SHP77 (cell line): ENCODE measurements around the gene LDHB.
"Not testable (repeated sequence)": the region's sequence is repeated elsewhere in the genome, so short reads cannot be mapped to it uniquely, and the experiment has no call there.

Experiments used
- DNase-seq, 2 experiments: peaks; one replicate each; lab custom pipeline; 2025; lab: John Stamatoyannopoulos, UW

LDHB gene

GRCh38 chr12:21661396-21662093 is 3.9 kb upstream of the LDHB start:
- DNase-seq: not testable (repeated sequence)

DNA sequence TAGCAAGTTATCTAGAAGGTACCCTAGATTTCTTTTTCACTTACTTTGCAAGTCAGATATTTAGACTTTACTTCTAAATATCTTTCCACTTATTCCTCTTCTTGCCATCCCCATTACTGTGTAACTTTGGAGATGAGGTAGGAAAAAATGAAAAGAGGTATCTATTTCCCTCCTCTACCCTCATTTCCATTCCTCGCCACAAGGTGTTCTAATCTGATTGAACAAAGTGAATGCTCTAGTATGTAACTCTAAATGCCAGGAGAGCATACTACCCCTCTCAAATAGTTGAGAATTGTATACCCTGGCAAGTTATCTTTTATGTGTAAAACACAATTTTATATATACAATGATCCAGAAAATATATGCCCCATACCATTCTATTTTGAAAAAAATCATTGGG is 1.7 kb upstream of the LDHB start:
- peak in 1 of 2 experiments; percentile 1 for DNase-seq

DNA sequence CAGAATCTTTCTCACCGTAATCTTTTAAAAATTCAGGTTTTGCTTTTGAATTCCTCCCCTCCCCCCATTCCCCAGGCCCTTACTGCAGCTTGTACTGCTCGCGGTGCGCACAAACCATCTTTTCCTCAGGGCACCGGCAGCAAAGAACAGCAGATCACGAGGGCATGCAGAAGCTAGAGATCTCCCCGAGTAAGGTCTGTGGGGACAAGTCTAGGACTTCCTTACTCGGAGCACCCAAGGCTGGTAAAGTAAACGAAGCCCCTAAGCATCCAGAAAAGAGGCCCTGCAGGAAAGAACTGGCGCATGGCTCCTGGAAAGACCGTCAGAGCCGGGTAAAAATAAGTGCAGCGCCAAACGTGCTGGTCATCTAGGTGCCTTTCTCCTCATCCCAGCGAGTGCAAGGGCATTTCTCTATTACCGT is 727 bp downstream of the LDHB start:
- DNase-seq: peak in 1 of 2 experiments; percentile 4

GRCh38 chr12:21655591-21655990 is 2.1 kb downstream of the LDHB start:
- no peak for DNase-seq

DNA sequence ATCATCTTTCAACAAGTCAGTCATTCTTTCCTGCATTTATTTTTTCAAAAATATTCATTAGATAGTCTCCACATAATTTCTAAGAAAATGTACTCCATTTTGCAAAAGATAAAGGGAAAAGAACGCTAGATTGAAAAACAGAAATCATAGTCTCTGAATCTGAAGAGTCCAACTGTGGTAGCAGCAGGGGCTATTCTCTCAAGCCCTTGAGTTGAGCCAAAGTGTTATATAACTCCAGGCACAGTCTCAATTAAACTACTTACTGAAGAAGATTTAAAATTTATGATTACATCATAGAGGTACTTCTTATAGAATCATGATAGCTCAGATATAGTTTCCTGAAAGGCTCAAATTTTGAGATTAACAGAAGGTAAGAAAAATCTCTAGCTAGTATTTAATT is 5.8 kb downstream of the LDHB start:
- no peak for DNase-seq

DNA sequence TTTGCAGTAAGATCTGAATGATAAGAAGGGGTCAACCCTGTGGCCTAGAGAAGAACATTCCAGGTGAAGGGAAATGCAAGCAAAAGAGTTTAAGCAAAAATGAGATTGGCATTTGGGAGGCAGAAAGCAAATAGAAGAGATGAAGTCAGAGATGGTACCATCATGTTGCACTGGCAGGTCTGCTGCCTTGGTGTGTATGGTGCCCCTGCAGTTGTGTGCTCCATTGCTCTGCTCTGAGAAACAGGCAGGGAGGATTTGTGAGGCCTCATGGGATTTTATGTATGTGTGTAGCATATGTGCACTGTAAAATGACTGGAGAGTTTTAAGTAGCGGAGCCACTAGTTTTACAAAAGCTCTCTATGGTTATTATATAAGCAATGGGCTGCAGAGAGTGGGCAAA is 6.6 kb downstream of the LDHB start:
- no peak for DNase-seq

DNA sequence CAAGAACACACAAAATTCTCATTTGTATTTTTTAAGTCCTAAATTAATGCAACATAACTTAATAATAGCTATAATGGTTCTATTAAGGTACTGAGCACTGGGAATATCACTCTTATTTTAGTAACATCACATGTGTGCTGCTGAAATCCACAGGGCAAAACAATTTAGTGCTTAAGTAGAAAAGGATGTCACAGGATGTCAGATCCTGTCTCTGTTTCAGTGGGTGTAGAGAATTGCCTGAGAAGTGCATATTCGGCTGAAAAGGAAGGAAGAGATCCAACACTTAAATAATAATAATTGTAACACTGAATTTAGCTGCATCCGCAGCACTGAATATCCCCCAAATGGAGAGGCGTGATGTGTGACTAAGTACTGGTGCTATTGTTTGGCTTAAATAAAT is 8.6 kb downstream of the LDHB start:
- no peak for DNase-seq

DNA sequence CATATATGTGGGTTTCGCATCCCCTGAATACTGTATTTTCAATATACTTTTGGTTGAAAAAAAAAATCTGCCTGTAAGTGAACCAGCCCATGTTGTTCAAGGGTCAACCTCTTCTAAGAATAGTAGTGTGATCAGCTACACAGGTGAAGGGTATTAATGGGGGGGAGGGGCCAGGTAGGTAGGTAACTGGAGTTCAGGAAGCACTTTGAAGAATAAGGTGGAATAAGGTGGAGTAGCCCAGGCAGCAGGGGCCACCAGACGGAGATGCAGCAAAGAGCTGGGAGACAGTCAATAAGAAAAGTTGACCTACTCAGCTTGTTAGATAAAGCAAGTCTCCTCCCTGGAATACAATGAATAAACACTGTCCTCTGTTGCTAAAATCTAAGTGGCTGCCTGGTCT is 9.3 kb downstream of the LDHB start:
- DNase-seq: no peak

DNA sequence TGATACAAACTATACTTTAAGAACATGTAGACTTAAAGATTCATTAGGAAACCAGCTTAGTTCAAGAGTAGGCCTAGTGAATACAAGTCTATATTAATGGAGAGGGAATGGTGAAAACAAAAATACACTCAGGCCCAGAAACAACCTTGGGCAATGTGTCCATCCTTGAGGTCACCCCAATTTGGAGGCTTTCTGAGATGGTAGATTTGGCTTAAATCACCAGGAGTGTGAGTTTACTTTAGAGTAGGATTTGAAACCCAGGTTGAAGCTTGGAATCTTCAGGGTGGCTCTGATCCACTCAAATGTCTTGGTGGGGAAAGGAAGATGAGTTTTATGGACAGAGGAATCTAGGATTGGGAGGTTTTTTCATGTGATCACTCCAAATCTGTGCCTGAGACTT is 10.5 kb downstream of the LDHB start:
- DNase-seq: no peak

GRCh38 chr12:21645041-21645500 is 12.6 kb downstream of the LDHB start:
- not testable (repeated sequence) for DNase-seq

DNA sequence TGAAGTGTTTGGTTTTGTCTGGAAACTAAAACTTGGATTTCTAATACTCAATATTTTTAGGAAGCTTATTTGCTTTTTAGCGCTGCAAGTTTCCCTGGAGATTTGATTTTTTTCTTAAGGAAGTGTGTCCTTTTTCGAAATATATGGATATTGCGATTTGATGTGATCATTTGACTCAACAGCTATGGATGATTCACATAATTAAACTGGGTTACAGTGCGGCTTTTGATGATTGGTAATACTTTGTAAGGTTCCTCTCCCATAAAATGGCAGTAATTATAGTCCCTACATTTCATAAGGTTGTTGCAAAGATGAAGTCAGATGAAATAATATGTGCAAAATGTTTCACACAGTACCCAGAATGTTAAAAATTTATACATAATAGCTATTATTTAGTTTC is 13.1 kb downstream of the LDHB start:
- DNase-seq: no peak

GRCh38 chr12:21643758-21644157 is 13.9 kb downstream of the LDHB start:
- no peak for DNase-seq

GRCh38 chr12:21642707-21643389 is 14.8 kb downstream of the LDHB start:
- DNase-seq: no peak

- no peak for DNase-seq
These were observed 19.4 kb downstream of the LDHB start for GRCh38 chr12:21638054-21638891.

- no peak for DNase-seq
These were observed 23.4 kb downstream of the LDHB start for GRCh38 chr12:21634245-21634644.

- DNase-seq: no peak
These were observed 26.3 kb downstream of the LDHB start for GRCh38 chr12:21631367-21631766.

DNA sequence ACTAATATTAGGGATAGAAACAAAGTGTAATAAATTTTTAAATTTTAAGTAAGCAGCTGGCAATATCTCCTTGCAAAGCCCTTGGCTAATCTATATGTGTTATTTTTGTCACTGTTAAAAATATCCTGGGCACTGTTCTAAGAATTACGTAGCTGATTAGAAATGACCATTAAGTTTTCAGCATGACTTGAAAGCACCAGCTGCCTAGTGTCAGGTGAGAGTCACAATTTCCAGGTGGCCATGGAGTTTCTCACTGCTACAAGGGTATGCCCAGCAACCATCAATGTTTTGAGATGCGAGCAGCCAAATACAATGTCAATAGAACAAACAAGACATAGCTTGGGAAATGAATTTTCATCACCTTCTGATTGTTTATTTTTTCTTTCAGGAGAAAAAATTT is 29.7 kb downstream of the LDHB start:
- DNase-seq: no peak

DNA sequence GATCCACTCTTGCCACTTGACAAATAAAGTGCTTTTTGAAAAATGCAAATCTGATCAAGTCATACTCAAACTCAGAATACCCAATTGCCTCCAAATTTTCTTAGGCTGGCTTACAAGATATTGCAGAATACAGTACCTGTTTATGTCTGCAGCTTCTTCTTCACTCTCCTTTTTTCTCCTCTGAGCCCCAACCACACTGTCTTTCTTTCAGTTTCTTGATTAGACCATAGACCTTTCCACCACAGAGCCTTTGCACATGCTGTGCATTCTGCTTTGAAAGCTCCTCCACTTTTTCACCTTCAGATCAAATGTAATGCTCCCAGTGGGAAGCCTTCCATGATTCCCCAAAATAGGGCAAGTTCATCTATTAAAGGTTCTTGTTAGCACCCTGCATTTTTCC is 39.1 kb downstream of the LDHB start:
- no peak for DNase-seq

- DNase-seq: no peak
These were observed 40.6 kb downstream of the LDHB start for GRCh38 chr12:21617030-21617429.

DNA sequence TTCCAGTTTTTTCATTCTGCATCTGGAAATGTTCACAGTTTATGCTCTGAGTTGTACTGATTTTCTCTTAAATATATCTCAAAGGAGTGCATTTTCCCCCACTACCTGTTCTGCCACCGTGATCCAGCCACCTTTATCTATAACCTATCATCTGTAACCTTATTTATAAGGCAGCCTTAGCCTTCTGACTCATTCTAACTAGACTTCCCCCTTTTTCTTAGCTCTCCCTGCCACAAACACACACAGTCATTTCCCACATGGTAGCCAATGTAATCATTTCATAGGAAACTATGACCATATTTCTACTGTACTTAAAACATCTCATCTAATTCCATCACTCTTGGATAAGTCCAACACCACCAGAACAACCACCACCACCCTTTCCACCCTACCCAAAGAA is 42.2 kb downstream of the LDHB start:
- DNase-seq: no peak

DNA sequence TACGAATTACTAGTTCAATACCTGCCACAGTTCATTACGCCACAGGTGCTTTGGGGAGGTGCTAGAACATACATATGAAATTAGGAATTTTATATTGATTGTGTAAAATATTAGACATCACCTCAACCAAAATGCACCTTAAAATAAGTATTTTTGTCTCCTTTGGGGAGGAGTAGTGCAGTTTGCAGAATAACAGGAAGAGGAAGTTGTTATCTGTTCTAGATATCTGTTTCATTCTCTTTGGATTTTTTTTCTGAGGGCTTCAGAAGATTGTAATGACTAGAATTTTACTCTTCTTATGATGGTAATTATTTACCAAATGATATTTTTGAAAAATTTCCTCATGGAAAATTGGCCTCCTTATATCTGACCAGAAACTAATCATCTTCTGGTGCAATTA is 43.1 kb downstream of the LDHB start:
- DNase-seq: no peak

- no peak for DNase-seq
These were observed 43.7 kb downstream of the LDHB start for GRCh38 chr12:21613931-21614330.

DNA sequence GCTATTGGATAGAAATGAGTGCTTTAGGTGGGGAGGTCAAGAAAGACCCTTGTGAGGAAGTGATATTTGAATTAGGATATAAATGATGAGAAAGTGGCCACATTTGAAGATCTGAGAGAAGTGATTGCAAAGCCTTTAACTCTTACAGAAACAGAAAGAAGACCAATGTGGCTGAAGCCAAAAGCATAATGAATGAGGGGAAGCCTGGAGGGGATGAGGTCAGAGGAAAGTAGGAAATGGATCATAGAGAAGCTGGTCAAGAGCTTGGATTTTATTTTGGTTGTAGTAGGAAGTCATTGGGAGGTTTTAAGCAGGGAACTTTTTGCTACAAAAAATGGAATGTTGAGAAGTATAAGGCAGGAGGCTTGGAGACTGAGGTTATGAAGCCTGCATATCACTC is 49.4 kb downstream of the LDHB start:
- DNase-seq: no peak
